HL-60 (cell line): ENCODE data around the gene SERTAD1.

Source experiments
- DNase-seq, 2 experiments: peaks; one replicate each; pipeline ENCODE4 v3.0.0-alpha.2; 2010 to 2020; ENCODE audit warnings: low read depth in 1 of 2, low spot score in 1 of 2
- H3K27ac ChIP-seq: fragments of 250-450 bp; sonication (Bioruptor Pico); replicated peaks from 2 replicates; pipeline ENCODE4 v1.5.1; 2020; ENCODE audit warnings: mild to moderate bottlenecking, moderate library complexity
- H3K27me3 ChIP-seq: fragments of 250-450 bp; sonication (Bioruptor Pico); 2 replicates; pipeline ENCODE4 v1.5.1; 2021; ENCODE audit warnings: mild to moderate bottlenecking, moderate library complexity; ENCODE audit not compliant: insufficient read depth, poor library complexity, severe bottlenecking
- H3K4me3 ChIP-seq: replicated peaks from 2 replicates; pipeline ENCODE4 v1.5.1; 2011; ENCODE audit warnings: mild to moderate bottlenecking, control low read depth, low read length; ENCODE audit not compliant: insufficient read depth
- GABPA ChIP-seq: IDR thresholded peaks from 2 replicates; pipeline ENCODE4 v1.6.1; 2012; ENCODE audit warnings: low read depth
- POLR2AphosphoS5 ChIP-seq: IDR thresholded peaks from 2 replicates; pipeline ENCODE4 v1.6.1; 2012; ENCODE audit warnings: low read depth
- REST ChIP-seq: IDR thresholded peaks from 2 replicates; pipeline ENCODE4 v1.6.1; 2012; ENCODE audit warnings: low read depth; ENCODE audit not compliant: insufficient replicate concordance
- SPI1 ChIP-seq: IDR thresholded peaks from 2 replicates; pipeline ENCODE4 v1.6.1; 2012; ENCODE audit warnings: low read depth, mild to moderate bottlenecking, borderline replicate concordance
- TF ChIP-seq, protein P1 (sequence below): IDR thresholded peaks from one replicate; pipeline ENCODE4 v1.5.1; 2011; ENCODE audit warnings: low read length, control low read depth, inconsistent platforms; ENCODE audit not compliant: insufficient read depth

SERTAD1 gene

GRCh38 chr19:40453151-40453735 lies 27.5 kb upstream of the SERTAD1 start:
- Histone ChIP-seq H3K27ac (no peak overlapping the region), H3K27me3 (no peaks in the 10 kb centered on the region), H3K4me3 (no peak overlapping the region)
- TF ChIP-seq SPI1 (no peak), POLR2AphosphoS5 (no peak), REST (no peak), GABPA (no peak)
- TF ChIP-seq, protein P1, sequence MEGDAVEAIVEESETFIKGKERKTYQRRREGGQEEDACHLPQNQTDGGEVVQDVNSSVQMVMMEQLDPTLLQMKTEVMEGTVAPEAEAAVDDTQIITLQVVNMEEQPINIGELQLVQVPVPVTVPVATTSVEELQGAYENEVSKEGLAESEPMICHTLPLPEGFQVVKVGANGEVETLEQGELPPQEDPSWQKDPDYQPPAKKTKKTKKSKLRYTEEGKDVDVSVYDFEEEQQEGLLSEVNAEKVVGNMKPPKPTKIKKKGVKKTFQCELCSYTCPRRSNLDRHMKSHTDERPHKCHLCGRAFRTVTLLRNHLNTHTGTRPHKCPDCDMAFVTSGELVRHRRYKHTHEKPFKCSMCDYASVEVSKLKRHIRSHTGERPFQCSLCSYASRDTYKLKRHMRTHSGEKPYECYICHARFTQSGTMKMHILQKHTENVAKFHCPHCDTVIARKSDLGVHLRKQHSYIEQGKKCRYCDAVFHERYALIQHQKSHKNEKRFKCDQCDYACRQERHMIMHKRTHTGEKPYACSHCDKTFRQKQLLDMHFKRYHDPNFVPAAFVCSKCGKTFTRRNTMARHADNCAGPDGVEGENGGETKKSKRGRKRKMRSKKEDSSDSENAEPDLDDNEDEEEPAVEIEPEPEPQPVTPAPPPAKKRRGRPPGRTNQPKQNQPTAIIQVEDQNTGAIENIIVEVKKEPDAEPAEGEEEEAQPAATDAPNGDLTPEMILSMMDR, result no peak
- DNase-seq, result no peak

GRCh38 chr19:40452016-40452415 lies 26.2 kb upstream of the SERTAD1 start:
- Histone ChIP-seq H3K4me3 (no peak overlapping the region), H3K27ac (no peak overlapping the region), H3K27me3 (no peaks in the 10 kb centered on the region)
- DNase-seq, result no peak
- TF ChIP-seq SPI1 (no peak), REST (no peak), GABPA (no peak), POLR2AphosphoS5 (no peak)
- TF ChIP-seq, protein P1, result no peak

DNA sequence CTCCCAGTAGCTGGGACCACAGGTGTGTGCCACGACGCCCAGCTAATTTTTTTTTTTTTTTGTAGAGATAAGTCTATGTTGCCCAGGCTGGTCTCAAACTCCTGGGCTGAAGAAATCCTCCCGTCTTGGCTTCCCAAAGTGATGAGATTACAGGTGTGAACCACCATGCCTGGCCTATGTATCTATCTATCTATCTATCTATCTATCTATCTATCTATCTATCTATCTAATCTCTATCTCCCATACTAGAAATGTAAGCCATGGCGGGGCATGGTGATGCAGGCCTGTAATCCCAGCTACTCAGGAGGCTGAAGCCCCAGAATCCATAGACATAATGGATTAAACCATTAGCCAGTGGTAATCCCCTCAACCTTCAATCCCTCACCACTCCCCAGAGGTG lies 24.9 kb upstream of the SERTAD1 start:
- H3K4me3 ChIP-seq, result no peak overlapping the region
- no peak for DNase-seq
- no peak for TF ChIP-seq POLR2AphosphoS5
- TF ChIP-seq SPI1, result no peak
- TF ChIP-seq REST, result no peak
- H3K27ac ChIP-seq, result no peak overlapping the region
- H3K27me3 ChIP-seq, result no peaks in the 10 kb centered on the region

DNA sequence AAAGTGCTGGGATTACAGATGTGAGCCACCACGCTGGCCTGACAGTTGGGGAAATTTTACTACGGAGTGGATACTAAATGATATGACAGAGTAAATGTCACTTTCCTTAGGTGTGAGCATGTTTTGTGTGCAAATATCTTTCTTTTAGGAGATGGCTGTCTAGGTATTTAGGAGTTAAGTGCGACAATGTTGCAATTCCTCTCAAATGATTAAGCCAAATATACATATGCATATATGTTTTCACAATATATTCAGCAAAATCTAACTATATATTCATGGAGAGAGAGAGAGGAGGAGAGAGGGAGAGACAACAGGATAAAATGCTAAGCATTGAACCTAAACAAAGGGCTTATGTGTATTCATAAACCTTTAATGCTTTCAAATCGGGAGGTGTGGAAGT lies 23.7 kb upstream of the SERTAD1 start:
- H3K27ac ChIP-seq, result no peak overlapping the region
- TF ChIP-seq GABPA, result no peak
- TF ChIP-seq SPI1, result no peak
- TF ChIP-seq, protein P1, result no peak
- TF ChIP-seq POLR2AphosphoS5, result no peak
- no peak for TF ChIP-seq REST
- no peaks in the 10 kb centered on the region for H3K27me3 ChIP-seq
- DNase-seq, result no peak
- H3K4me3 ChIP-seq, result no peak overlapping the region
